Esophagus muscularis mucosa (tissue), 3 donors: ENCODE data around the gene CENPB.

Experiments used
- CTCF ChIP-seq, 3 experiments: fragments of 200-600 bp in 2 of 3; fragments of 450-650 bp in 1 of 3; sonication (generic) in 2 of 3; IDR thresholded peaks; one replicate each; pipeline ENCODE4 v1.5.1; 2017 to 2019; ENCODE audit warnings: antibody characterized with exemption in 3 of 3, mild to moderate bottlenecking in 2 of 3, moderate library complexity in 1 of 3
- POLR2A ChIP-seq: fragments of 450-650 bp; IDR thresholded peaks from one replicate; pipeline ENCODE4 v1.6.1; 2017; ENCODE audit warnings: antibody characterized with exemption, moderate library complexity, mild to moderate bottlenecking, low read depth

GRCh38 chr20:3812975-3813847 is 26.7 kb upstream of the CENPB start:
- TF ChIP-seq CTCF (IDR thresholded peaks at IDR 0.05) (no peak), POLR2A (no peak)
